BLaER1 (cell line): Measurements from ENCODE around the gene EXOC2.

Experiments used
- H3K27ac ChIP-seq: shearing (Covaris generic); formaldehyde crosslinking; 2 replicates; pipeline ENCODE4 v1.8.1; 2022
- H3K27me3 ChIP-seq: shearing (Covaris generic); formaldehyde crosslinking; 2 replicates; pipeline ENCODE4 v1.8.1; 2022
- H3K36me3 ChIP-seq: shearing (Covaris generic); formaldehyde crosslinking; 2 replicates; pipeline ENCODE4 v1.8.1; 2022
- H3K4me1 ChIP-seq: shearing (Covaris generic); formaldehyde crosslinking; 2 replicates; pipeline ENCODE4 v1.8.1; 2022
- H3K4me2 ChIP-seq: shearing (Covaris generic); formaldehyde crosslinking; 2 replicates; pipeline ENCODE4 v1.8.1; 2022
- H3K4me3 ChIP-seq: shearing (Covaris generic); formaldehyde crosslinking; 2 replicates; pipeline ENCODE4 v1.8.1; 2022
- H3K9ac ChIP-seq: shearing (Covaris generic); formaldehyde crosslinking; 2 replicates; pipeline ENCODE4 v1.8.1; 2022
- H3K9me3 ChIP-seq: shearing (Covaris generic); formaldehyde crosslinking; 2 replicates; pipeline ENCODE4 v1.8.1; 2022
- H4K20me1 ChIP-seq: shearing (Covaris generic); formaldehyde crosslinking; 2 replicates; pipeline ENCODE4 v1.8.1; 2022
- Cebpa-rat ChIP-seq: shearing (Covaris generic); IDR thresholded peaks from 2 replicates; pipeline ENCODE4 v1.8.1; 2022

The EXOC2 gene

DNA sequence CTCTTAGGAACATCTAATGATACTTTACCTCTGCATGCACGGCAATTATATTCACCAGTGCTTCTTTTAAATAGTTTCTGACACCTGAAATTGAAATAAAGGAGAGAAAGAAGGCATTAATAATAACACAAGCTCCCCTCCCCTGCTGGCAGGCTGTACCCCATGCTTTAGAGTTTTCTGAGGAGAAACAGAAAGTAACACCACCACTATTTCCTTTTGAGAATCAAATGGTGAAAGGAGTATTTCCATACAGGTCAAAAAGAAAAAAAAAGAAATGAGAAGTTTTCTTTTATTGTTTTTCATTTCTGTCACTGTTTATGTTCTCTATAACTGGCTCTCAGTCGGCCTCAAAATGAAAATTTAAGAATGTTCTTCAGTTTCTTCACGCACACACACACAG is 193.3 kb downstream of the EXOC2 start:
- Histone ChIP-seq H3K9ac (peak overlapping the region; percentile 35; the same call in 1 of the 2 replicates), H3K9me3 (peaks cover 9% of the 10 kb centered on the region; the same call in 1 of the 2 replicates), H3K4me2 (peak overlapping the region; percentile 78), H3K27ac (peak overlapping the region; percentile 53), H3K36me3 (peaks cover 19% of the 10 kb centered on the region), H3K4me3 (no peak overlapping the region), H4K20me1 (no peaks in the 10 kb centered on the region), H3K4me1 (peaks cover 61% of the 10 kb centered on the region), H3K27me3 (no peaks in the 10 kb centered on the region)
- no peak for TF ChIP-seq Cebpa-rat

DNA sequence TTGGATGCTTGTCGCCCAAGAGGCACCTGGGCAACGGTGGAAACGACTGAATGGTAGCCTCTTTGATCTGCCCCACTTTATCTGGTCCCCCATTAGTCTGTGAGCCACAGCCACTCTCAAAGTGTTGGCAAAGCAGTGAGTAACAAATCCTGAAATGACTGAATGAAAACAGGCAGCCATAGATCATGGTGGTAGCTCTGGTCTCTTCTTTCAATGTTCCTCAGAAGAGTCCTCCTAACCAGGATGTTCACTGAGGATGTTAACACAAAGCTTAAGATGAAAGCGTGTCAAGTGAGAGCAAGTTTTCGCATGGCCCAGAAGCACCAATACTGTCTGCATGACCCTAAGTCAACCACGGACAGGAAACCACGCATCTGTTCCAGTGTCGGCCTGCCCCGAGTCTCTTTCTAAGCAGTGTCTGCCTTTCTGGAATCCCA is 194.1 kb downstream of the EXOC2 start:
- Histone ChIP-seq H4K20me1 (no peaks in the 10 kb centered on the region), H3K4me1 (peaks cover 61% of the 10 kb centered on the region), H3K4me2 (peak overlapping the region; percentile 78), H3K9ac (peak overlapping the region; percentile 8; the same call in 1 of the 2 replicates), H3K36me3 (peaks cover 14% of the 10 kb centered on the region), H3K27me3 (no peaks in the 10 kb centered on the region), H3K4me3 (no peak overlapping the region), H3K9me3 (peaks cover 3% of the 10 kb centered on the region; the same call in 1 of the 2 replicates), H3K27ac (peak overlapping the region; percentile 53; the same call in 1 of the 2 replicates)
- TF ChIP-seq Cebpa-rat, result no peak

DNA sequence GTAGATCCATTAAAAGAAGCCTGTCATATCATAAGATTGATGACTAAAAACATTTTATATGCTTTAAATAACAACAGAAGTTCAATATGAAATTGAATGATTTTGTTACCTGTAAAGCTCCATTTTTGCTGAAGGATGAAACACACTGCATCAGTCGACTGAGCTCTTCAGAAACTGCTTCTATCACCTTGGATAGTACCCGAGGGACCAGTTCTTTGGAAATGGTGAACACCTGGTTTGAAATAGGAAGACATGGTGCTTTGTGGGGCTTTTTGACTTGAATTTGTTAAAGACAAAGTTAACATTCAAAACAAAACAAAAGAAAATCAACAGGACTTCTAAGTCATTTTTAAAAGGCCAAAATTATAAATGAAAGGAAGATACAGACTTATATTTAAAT is 195.7 kb downstream of the EXOC2 start:
- no peak for TF ChIP-seq Cebpa-rat
- Histone ChIP-seq H3K4me1 (peaks cover 58% of the 10 kb centered on the region), H3K27ac (no peak overlapping the region)

DNA sequence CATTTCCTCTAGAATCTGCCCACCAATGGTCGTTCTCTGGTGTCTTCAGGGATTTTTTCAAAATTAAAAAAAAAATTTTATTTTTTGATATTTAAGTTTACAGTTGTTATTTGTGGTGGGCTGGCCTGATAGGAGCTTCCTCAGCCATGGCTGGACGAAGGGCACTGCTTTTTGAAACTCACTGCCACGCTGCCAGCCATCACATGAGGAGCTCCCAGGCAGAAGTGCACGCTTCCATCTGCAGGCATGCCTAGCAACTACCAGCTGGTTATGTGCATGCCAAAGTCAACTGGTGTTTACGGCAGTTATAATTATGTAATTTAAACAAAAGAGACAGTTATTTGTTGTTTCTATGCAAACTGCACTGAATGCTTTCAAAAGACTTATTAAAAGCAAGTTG is 196.3 kb downstream of the EXOC2 start:
- H3K9me3 ChIP-seq, result peaks cover 14% of the 10 kb centered on the region
- no peaks in the 10 kb centered on the region for H3K27me3 ChIP-seq
- no peaks in the 10 kb centered on the region for H4K20me1 ChIP-seq
- H3K4me3 ChIP-seq, result no peak overlapping the region
- H3K9ac ChIP-seq, result no peak overlapping the region
- no peak overlapping the region for H3K4me2 ChIP-seq
- no peak for TF ChIP-seq Cebpa-rat
- H3K27ac ChIP-seq, result no peak overlapping the region
- peaks cover 20% of the 10 kb centered on the region for H3K36me3 ChIP-seq
- peaks cover 57% of the 10 kb centered on the region for H3K4me1 ChIP-seq

More for the DNA sequence above, 195.7 kb downstream of the EXOC2 start:
- H3K27me3 ChIP-seq, result no peaks in the 10 kb centered on the region
- peaks cover 18% of the 10 kb centered on the region for H3K36me3 ChIP-seq
- no peaks in the 10 kb centered on the region for H4K20me1 ChIP-seq
- H3K9ac ChIP-seq, result no peak overlapping the region
- peaks cover 10% of the 10 kb centered on the region for H3K9me3 ChIP-seq
- H3K4me3 ChIP-seq, result no peak overlapping the region
- no peak overlapping the region for H3K4me2 ChIP-seq

DNA sequence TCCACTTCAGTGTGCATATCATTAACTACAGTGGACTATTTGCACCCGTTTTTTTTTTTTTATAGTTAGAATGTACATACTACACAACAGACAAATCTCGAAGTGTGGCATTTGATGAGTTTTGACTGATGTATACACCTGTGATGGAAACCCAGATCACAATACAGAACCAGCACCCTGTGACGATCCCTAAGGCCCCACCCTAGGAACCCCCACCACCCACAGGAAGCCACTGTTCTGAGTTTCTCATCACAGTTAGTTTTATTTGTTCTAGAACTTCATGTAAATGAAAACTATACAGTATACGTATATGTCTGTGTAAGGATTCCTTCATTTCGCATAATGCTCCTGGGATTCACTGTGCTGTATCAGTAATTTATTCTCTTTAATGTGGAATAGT is 198.5 kb downstream of the EXOC2 start:
- Histone ChIP-seq H3K36me3 (peaks cover 20% of the 10 kb centered on the region), H3K27ac (no peak overlapping the region), H3K9ac (no peak overlapping the region), H3K4me1 (peaks cover 66% of the 10 kb centered on the region), H3K27me3 (no peaks in the 10 kb centered on the region), H3K9me3 (peaks cover 14% of the 10 kb centered on the region), H3K4me3 (no peak overlapping the region), H4K20me1 (no peaks in the 10 kb centered on the region), H3K4me2 (peak overlapping the region; percentile 16; the same call in 1 of the 2 replicates)
- no peak for TF ChIP-seq Cebpa-rat

DNA sequence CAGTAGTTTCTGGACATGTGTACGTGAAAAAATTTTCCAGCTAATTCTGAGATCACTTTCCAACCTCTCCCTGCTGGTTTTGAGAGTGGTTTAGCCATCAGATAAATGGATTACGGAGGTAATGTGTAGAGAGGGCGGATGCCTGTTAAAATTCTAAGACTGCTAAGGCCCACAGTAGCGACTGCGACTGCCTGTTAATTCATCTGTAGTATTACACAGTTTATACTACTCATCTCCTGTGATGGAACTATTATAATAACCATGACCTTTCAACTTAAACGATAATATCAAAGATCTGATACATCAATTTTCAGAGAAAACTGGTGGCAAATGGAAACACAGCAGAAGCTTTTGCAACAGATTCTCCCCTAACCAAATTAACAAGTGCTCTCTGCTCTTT is 199.1 kb downstream of the EXOC2 start:
- peaks cover 66% of the 10 kb centered on the region for H3K4me1 ChIP-seq
- no peak overlapping the region for H3K4me3 ChIP-seq
- H3K9ac ChIP-seq, result no peak overlapping the region
- 0 out of 2 replicates have a peak overlapping the region, but pooled peaks have one; percentile 3 for H3K27ac ChIP-seq
- TF ChIP-seq Cebpa-rat, result no peak
- peaks cover 20% of the 10 kb centered on the region for H3K36me3 ChIP-seq
- peaks cover 14% of the 10 kb centered on the region for H3K9me3 ChIP-seq
- H3K4me2 ChIP-seq, result peak overlapping the region; percentile 16; the same call in 1 of the 2 replicates
- no peaks in the 10 kb centered on the region for H4K20me1 ChIP-seq
- H3K27me3 ChIP-seq, result no peaks in the 10 kb centered on the region

DNA sequence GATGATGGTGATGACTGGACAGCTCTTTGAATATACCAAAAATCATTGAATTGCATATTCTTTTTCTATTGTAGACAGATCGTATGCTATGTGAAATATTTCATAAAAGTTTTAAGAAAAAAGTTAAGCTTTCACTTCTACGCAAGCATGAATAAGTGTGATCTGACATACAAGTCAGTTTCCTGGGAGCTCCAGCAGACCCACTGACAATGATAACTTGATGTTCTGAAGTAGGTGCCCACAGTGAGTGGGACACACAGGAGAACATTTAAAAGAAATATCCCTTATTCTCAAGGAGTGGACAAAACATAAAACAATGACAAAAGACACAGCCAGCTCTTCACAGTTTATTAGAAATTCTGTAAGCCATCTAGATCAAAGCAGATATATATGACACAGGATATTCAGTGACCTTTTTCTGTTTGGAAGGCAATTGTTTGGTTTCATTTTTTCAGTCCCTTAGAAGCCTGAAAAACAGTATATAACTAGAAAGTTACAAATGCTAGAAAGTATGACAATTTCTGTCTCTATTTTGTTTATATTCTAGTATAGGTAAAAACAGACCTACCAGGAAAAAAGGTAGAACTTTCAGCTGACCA is 200.0 kb downstream of the EXOC2 start:
- H3K27ac ChIP-seq, result no peak overlapping the region
- no peak overlapping the region for H3K4me2 ChIP-seq
- peaks cover 14% of the 10 kb centered on the region for H3K9me3 ChIP-seq
- H3K27me3 ChIP-seq, result no peaks in the 10 kb centered on the region
- peaks cover 71% of the 10 kb centered on the region for H3K4me1 ChIP-seq
- H3K9ac ChIP-seq, result no peak overlapping the region
- H3K36me3 ChIP-seq, result peaks cover 20% of the 10 kb centered on the region
- no peaks in the 10 kb centered on the region for H4K20me1 ChIP-seq
- H3K4me3 ChIP-seq, result no peak overlapping the region
- no peak for TF ChIP-seq Cebpa-rat

DNA sequence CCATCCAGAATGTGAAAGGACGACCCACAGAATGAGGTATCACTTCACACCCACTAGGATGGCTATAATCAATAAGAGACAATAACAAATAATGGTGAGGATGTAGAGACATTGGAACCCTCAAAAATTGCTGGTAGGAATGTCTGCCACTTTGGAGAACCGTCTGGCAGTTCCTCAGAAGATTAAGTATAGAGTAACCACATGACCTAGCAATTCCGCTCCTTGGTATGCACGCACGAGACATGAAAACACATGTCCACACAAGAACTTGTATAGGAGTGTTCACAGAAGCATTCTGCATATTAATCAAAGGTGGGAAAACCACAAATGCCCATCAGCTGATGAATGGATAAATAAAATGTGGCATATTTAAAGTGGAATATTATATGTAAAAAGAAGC is 200.8 kb downstream of the EXOC2 start:
- peaks cover 20% of the 10 kb centered on the region for H3K36me3 ChIP-seq
- no peak overlapping the region for H3K9ac ChIP-seq
- peak overlapping the region; percentile 84 for H3K4me2 ChIP-seq
- no peak for TF ChIP-seq Cebpa-rat
- peaks cover 20% of the 10 kb centered on the region for H3K9me3 ChIP-seq
- H3K4me3 ChIP-seq, result no peak overlapping the region
- peak overlapping the region; percentile 59 for H3K27ac ChIP-seq
- H4K20me1 ChIP-seq, result no peaks in the 10 kb centered on the region
- H3K27me3 ChIP-seq, result no peaks in the 10 kb centered on the region
- peaks cover 76% of the 10 kb centered on the region for H3K4me1 ChIP-seq

DNA sequence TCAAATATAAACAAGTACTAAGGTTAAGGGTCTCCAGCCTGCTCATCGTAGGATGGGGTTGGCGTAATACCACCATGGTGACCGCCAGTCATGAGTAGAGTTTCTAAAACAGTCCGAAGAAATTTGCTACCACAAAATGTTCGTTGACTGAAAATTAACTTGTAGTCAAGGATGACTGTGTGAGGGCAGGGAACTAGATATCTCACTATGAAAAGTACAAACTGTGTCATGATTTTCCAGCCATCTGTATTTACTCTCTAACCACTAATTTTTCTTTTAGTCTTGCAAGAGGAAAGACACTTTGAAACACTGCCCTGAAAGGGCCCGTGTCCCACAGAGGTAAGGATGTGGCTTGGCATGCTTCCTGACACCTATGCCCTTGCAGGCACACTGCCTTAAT is 201.7 kb downstream of the EXOC2 start:
- no peaks in the 10 kb centered on the region for H3K27me3 ChIP-seq
- no peak for TF ChIP-seq Cebpa-rat
- no peaks in the 10 kb centered on the region for H4K20me1 ChIP-seq
- H3K4me2 ChIP-seq, result peak overlapping the region; percentile 84
- peaks cover 16% of the 10 kb centered on the region for H3K36me3 ChIP-seq
- peak overlapping the region; percentile 38; the same call in 1 of the 2 replicates for H3K9ac ChIP-seq
- H3K4me1 ChIP-seq, result peaks cover 83% of the 10 kb centered on the region
- 0 out of 2 replicates have a peak overlapping the region, but pooled peaks have one; percentile 0 for H3K4me3 ChIP-seq
- H3K27ac ChIP-seq, result peak overlapping the region; percentile 59
- H3K9me3 ChIP-seq, result peaks cover 25% of the 10 kb centered on the region

DNA sequence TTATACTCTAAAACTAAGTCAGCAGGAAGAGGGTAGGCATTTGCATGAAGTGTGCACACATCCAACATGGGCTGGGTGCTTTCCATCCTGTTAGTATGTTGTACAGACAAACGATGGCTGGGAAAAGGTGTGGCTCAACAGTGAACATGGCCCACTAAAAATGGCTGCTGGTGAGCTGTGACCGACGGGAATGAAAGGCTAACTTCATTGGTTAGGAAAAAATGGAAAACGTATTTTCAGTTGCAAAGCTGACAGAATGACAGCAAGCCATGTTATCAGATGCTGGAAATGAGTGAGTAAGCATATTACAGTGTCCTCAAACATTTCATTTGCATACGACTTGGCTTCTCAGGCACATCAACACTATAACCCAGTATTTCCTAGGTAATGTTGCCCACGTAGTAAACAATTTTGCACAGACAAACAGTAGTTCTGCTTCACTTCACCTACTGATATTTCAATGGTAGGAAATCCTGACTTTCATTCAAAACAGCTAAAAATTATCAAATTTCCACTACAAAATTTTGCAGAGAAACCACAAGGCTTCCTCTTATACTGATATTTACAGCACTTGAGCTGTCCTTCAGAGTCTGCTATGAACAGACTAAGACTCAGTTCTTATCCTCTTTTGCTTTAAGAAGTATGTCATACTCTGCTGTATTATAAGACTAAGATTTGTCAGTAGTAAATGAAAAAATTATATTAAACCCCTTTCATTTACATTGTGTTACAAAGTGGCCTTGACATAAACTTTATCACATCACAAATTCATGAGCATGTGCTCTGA is 202.5 kb downstream of the EXOC2 start:
- peaks cover 91% of the 10 kb centered on the region for H3K4me1 ChIP-seq
- H4K20me1 ChIP-seq, result no peaks in the 10 kb centered on the region
- peaks cover 24% of the 10 kb centered on the region for H3K9me3 ChIP-seq
- H3K4me3 ChIP-seq, result peak overlapping the region; percentile 0; the same call in 1 of the 2 replicates
- H3K27ac ChIP-seq, result peak overlapping the region; percentile 59
- peak overlapping the region; percentile 38 for H3K9ac ChIP-seq
- TF ChIP-seq Cebpa-rat, result no peak
- H3K27me3 ChIP-seq, result no peaks in the 10 kb centered on the region
- peak overlapping the region; percentile 84 for H3K4me2 ChIP-seq
- peaks cover 17% of the 10 kb centered on the region for H3K36me3 ChIP-seq
